M059J (cell line): ENCODE data around the gene IGFBP2. TPM values are rescaled to one million over a fixed set of nuclear protein-coding genes. Genes with fewer than 3 reads are reported as not detected.

Experiments
- DNase-seq: peaks from one replicate; pipeline ENCODE4 v3.0.0-alpha.2; 2012; ENCODE audit warnings: low read depth
- total RNA-seq: library from RNA; depleted of rRNA; stranded (reverse); fragments of >200 nt; shearing (Covaris generic); gene quantifications from 2 replicates; pipeline ENCODE4 v1.2.3, GENCODE V29; 2014

Gene IGFBP2
- total RNA-seq, 1 experiment from 2014 or later: 12.6 TPM

DNA sequence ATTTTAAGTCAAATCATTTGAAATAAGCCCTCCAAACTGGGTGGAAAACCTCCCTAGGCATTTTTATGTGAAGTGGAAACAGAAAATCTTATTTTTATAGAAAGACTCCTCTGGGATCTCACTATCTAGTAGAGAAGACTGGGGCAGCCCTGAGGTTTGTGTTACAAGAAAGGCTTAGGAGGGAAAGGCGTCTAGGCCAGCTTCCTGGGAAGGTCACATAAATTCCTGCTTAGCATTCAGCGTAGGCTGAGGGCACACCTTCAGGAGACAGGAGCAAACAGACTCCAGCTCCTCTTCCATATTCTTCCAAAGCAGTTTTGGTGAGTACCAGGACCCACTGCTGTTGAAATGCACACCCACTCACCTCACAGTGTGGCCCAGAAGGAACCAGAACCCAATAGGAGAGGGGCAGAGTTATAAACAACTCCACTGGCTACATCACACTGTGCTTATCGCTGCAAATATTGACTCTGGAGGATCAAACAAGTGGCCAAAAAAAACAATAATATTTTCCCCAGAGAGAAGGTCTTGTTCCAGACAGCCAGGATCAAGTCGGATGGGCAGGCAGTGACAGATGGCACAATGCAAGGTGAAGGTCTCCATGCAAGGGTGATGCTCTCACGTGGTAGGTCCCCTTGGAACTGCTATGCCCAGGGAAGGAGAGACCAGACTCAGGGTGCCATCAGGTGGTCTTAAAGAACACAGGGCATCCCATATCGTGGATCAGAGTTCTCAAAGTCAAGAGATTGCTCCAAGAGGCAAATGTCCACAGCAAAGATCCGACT is 17.7 kb upstream of the IGFBP2 start:
- no peak for DNase-seq

DNA sequence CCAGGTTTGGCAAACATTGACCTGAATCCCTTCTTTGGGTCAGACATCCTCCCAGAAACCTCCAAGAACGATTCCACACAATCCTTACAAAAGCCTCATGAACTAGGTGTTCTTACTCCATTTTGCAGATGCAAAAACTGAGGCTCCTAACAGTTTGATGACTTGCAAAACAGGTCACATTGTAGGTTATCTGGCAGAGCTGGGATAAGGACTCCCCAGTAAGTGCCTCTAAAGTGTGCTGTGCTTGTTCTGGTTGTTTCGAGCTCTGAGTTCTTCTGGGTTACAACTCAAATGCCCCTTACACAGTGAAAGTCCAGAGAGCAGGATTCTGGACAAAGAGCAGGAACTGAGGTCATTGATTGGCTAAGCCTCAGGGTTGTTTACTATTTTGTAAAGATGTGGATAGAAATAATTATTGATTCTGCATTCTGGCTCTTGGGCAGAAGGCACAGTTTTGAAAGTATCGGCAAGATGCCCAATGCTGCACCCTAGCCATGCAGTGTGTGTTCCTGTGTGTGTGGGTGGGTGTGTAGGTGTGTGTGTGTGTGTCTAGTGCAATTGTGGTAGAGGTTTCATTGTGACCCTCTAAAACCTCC is 17.0 kb upstream of the IGFBP2 start:
- no peak for DNase-seq

DNA sequence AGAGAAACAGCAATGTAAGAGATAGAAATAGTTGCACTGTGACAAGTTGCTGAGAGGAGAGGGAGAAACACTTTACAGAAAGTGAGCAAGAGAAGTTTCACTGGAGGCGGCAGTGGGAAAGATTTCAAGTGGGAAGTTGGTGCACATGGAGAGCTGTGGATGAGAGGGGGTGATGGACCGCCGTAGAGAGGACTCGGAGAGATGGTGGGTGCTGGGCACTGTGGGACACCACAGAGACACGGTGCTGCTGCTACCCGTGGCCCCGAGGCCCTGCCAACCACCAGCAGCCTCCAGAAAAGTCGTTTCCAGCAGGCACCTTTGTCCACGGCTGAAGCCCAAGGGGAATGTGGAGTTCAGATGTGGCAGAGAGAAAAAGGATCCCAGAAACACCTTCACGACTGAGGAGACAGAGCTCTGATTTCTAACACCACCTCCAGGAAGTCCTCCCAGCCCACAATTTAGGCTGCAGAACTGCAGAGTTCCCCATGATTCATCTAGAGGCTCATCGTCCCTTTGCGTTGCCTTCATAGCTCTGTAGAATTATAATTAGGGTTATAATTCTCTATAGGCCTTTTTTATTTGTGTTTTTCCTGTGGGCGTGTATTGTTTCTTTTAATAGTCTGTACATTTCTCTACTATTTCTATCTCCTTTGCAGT is 15.9 kb upstream of the IGFBP2 start:
- DNase-seq: no peak

DNA sequence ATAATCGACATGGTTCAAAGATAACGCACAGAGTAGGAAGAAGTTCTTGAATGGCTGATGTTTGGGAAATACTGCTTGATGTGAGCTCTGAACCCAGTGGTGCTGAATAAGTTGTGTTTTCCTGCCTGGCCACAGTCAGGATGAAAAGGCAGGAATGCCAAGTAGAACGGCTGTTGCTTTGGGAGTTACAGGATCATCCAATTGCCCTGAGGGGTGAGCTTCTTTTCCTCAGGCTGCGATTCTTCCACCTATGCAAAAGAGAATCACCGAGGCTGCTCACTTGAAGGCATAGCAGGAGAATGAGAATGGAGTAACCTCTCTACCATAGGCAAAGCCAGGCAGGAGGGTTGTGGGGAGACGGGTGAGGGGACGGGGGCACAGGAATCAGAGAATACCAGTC is 14.4 kb upstream of the IGFBP2 start:
- DNase-seq: no peak

DNA sequence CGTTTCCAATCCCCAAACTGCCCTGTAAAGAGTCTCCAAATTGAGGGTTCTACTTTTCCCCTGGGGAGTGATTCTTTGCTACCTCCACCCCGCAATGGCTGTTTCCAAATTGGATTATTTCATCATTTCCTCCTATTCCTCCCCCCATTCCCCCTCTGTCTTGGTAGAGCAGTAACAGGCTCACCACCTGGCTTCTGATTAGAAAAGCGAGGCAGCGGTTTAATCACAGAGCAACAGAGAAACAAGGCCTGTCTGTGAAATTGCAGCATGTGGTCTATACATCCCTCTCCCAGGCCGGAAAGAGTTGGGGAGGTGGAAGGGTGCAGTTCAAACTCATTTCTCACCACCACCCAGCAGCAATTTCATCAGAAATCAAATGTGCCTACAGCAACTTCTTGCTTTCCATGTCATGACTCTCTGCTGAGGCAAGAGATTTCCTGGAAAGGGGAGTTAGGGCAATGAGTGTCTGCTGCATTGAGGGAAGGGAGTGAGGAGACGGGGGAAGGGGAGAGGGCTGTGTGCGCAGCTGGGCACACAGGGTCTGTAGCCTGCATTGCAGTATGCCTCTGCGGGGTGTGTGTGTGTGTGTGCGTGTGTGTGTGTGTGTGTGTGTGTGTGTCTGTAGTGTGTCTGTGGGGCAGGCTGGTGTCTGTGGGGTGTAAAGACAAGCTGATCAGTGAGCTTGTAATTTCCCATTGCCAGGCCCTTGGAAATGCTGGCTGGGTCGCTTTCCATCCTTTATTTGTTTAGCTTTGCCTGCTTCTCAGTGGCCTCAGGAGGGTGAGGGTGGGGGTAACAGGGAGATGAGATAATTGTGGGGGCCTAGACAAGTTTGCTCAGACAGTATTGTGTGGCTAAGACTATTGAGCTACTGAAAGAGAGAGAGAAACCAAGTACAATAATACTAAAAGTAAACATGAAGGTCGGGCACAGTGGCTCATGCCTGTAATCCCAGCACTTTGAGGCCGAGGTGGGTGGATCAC is 13.5 kb upstream of the IGFBP2 start:
- no peak for DNase-seq

DNA sequence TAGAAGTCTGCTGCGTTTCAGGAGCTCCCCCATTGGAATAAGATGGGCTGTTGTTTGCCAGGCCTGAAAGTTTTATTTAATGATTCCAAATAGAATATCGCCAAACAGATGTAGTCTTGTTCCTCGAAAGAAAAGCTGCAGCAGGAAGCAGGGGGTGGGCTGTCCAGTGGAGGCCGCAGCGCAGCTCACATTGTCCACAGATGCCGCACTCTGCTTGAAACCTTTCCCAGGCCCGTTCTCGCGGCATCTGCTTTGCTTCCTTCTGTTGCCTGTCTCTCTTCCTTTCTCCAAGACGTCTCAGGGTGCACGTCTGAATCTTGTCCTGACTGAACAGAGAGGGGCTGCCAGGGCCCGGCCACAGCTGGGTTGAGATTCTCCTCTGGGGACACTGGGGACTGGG is 12.4 kb upstream of the IGFBP2 start:
- DNase-seq: no peak

DNA sequence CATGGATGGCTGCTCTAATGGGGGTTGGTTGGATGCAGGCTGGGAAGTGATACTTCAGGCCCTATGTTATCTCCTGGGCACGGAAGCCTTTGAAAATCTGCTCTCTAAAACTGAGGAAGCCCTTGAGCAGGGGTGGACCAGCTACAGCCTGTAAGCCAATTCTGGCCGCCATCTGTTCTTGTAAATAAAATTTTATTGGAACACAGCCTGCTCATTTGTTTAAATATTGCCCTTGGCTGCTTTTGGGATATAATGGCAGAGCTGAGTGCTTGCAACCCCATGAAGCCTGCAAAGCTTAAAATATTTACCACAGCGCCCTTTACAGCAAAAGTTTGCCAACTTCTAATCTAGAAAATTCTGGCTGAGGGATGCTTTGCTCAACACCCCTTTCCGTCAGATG is 11.9 kb upstream of the IGFBP2 start:
- DNase-seq: no peak

DNA sequence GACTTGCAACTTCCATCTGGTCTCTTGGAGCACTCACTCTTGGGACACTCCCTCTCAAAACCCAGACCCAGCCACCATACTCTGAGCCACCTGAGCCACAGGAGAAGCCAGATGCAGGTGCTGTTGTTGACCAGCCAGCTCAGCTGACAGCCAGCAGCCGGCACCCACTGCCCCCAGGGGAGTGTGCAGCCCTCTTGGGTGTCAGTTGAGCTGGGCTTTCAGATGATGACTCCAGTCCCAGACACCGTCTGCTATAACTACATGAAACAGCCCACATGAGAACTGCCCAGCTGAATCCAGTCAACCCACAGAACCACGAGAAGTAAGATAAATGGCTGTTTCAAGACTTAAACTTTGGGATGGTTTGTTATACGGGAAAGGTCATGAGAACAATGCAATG is 10.7 kb upstream of the IGFBP2 start:
- DNase-seq: no peak

DNA sequence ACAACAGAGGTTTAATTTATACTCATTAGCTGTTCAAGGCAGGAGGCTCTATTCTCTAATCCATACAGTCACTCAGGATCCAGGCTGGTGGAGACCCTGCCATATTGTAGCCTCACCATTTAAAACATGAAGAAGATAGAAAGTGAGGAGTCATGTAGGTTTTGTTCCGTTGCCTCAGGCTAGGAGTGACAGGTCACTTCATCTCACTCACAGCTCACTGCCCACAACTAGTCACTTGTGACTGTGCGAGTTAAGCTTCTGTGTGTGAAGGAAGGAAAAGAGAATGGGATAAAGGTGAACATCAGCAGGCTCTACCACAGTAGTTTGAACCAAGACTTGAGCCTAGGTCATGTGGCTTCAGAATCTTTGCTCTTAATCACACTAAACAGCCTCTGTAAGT is 9.0 kb upstream of the IGFBP2 start:
- DNase-seq: peak; percentile 53

DNA sequence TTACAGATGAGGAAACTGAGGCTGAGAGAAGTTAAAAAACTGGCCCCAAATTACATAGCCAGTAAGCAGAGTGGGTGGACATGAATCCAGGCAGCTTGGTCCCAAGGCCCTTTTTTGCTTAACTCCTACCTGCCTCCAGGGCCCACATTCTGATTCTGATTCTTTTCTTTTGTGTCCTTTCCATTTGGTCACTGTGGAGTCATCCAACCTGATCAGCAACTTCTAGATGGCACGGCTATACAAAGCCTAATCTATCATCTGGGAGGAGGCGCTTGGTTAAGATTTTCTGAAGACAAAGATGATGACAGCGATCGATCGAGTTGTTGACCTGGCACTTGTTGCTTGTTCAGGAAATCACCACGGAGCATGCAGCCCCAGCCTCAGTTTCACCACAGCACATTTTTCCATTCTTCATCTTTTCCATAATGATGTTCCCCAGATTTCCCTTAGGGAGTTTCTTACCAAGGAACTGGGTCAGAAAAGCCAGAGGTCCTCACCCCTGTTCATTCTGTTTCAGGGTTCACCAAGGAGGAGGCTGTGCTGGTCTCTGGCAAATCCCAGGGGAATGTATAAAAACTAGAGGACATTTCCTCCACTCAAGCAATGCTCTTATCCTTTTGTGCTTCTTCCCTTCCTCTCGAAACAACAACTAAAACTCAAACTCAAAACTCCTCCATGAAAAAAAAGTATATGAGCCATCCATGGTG is 6.9 kb upstream of the IGFBP2 start:
- no peak for DNase-seq

DNA sequence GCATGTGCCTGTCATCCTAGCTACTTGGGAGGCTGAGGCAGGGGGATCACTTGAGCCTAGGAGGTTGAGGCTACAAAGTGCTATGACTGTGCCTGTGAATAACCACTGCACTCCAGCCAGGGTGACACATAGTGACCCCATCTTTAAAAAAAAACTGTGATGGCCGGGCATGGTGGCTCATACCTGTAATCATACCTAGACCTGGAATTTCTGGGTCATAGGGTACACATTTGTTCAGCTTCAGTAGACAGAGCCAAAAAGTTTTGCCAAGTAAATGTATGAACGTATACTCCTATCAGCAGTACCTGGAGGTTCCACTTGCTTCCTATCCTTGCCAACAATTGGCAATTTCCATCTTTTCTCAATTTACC is 6.4 kb upstream of the IGFBP2 start:
- no peak for DNase-seq

DNA sequence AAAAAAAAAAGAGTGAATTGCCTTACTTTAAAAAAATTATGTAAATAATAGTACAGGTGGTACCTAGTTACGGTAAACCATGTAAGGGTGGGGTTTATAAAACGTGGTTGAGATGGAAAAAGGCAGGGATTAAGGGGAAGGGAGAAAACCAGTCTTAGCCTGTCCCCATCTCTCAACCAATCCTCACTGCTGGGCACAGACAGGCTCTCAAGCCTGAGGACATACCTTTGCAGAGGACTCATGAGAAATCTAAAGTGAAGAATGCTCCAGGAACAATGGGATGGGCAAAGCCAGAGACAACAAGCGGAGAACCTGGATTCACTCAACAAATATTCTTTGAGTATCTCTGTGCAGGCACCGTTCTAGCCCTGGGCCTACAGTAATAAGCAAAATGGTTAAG is 3.4 kb upstream of the IGFBP2 start:
- DNase-seq: no peak

DNA sequence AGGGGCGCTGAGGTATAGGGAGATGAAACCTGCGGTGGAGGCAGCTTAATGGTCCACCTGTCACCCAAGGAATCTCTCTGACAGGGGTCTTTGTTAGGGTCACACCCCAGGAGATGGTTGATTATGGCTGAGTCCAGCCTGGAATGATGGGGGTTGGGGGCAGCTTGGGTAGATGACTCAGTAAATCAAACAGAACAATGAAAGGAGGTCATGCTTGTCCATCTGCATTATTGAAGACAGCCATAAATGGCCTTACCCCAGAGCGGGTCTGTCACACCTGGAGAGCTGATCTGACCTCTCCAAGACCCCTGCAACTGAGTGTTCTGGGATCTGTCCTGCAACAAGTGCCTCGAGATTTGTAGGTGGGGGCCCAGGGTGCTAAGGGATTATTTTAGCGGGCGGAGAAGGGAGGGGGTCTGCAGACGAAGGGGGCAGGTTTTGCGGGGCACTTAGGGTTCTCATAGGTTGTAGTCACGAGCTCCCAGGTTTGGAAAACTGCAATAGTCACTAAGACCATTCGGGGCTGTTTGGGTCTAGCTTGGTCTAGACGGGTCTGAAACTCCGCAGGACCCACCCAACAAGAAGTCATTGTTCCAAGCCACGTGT is 771 bp upstream of the IGFBP2 start:
- DNase-seq: no peak

DNA sequence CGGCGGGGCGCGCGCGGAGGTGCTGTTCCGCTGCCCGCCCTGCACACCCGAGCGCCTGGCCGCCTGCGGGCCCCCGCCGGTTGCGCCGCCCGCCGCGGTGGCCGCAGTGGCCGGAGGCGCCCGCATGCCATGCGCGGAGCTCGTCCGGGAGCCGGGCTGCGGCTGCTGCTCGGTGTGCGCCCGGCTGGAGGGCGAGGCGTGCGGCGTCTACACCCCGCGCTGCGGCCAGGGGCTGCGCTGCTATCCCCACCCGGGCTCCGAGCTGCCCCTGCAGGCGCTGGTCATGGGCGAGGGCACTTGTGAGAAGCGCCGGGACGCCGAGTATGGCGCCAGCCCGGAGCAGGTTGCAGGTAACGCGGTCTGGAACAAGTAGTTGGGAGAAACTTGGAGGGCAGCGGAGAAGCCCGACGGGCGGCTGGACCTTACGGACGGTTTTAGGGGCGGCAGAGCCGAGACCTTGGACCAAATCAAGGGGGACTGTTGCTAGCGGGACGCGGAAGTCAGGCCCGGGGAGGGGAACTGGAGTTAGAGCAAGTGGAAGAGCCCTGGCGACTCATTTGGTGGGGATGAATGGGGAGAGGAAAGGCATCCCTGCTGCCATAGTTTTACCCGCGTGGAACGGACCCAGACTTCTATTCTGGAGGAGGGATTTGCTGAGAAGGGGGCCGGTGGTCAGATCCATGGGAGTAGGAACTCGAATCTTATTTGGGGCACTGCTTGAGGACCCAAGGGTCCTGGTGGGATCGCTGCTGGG is 573 bp downstream of the IGFBP2 start:
- peak; percentile 23 for DNase-seq

DNA sequence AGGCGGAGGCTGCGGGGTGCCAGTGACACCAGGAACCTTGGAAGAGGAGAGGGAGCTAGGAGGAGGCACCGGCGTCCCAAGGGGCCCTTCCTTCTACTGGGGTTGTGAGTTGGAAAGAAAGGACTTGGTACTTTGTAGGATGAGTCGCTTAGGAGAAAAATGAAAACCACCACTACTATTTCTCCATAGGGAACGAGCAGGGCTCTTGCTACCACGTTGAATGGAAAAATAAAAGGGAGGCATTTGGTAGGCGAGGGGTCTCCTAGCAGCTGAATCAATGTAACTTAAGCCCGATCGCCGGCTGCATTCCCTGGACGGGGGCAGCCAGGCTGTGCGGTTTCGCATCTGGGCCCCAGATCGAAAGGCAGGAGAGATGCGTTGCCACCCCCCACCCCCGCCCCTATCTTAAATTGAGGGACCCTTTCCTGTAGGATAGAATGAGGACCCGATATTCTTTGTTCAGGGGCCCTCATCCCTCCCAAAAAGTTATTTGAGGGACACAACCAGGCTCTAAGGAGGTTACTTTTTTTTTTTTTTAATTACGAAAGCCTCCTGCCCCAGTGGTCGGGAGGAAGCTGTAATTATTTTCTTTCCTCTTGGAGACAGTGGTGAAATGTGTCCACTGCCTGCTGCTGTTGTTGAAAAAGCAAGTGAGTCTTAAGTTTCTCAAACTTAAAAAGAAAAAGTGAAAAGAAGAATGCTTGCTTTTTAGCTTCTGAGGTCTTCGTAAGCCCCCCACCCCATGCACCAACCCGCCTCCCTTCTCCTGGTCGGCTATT is 1.3 kb downstream of the IGFBP2 start:
- DNase-seq: no peak

DNA sequence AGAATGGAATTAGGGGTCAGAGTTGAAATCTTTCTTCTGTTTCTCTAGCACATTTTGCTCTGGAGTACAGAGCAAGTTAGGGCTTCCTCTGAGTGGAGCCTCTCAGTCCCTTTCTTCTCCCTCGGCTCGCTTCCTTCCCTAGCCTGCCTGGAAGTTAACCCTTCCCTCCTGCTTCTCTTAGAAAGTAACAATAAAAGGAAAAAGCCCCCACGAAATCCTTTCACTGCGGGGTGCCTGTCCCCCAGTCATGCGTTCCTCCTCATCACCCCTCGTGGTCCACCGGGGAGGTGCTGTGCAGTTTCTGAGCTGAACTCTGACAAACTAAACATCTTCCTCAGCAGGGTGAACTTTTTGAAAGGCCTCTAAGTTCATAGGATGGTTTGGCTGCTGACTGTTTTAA is 2.0 kb downstream of the IGFBP2 start:
- no peak for DNase-seq

DNA sequence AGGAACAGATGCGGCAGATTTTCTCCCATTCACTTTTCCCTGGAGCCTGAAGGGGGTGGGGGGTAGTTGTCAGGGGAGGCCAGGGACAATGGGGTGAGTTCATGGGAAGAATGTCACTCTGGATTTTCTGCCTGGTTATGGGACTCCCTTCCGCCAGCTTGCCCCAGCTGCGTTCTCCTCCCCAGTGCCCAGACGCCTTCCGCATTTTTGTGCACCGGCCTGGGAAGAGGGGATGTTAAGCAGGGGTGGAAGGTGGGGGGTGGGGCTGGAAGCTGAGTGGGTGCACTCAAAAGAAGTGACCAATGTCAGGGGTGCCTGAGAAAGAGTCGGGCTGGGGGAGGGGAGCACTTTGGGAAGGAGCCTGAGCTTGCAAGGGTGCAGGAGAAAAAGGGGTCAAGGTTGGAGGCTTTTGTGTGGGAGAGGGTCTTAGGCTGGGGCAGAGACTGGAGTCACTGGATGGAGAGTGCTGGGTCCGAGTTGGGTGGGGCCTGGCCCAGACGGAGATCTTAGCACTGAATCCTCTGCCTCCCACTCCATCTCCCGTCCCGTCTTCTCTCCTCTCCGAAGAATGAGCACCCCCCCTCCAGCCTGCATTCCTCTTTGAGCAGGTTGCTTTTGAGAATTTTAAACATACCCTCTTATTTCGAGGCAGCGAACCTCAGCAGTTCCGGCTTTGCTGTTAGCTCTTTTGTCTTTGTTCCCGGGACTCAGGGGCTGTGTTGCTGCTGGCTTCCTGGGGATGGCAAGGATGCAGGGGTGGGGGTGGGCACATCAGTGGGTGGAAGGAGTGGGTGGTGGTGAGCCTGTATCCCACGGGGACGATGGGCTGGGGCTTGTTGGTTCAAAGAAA is 2.7 kb downstream of the IGFBP2 start:
- DNase-seq: no peak
